Parathyroid adenoma (tissue), 2 donors: ENCODE results near the gene NR1H2.

ENCODE experiments used
- H2AFZ ChIP-seq: fragments of 300-600 bp; sonication (generic); one replicate; pipeline ENCODE4 v1.7.0; 2017; ENCODE audit warnings: antibody characterized with exemption, mild to moderate bottlenecking
- H3K27ac ChIP-seq: fragments of 300-600 bp; sonication (generic); one replicate; pipeline ENCODE4 v1.7.0; 2017
- H3K27me3 ChIP-seq: fragments of 300-600 bp; sonication (generic); one replicate; pipeline ENCODE4 v1.7.0; 2017; ENCODE audit warnings: low read length; ENCODE audit not compliant: control insufficient read depth, insufficient read depth
- H3K36me3 ChIP-seq: fragments of 300-600 bp; sonication (generic); one replicate; pipeline ENCODE4 v1.7.0; 2017; ENCODE audit warnings: low read length; ENCODE audit not compliant: control insufficient read depth, insufficient read depth
- H3K4me1 ChIP-seq: fragments of 300-600 bp; sonication (generic); one replicate; pipeline ENCODE4 v1.7.0; 2017; ENCODE audit warnings: control low read depth
- H3K4me2 ChIP-seq: fragments of 300-600 bp; sonication (generic); one replicate; pipeline ENCODE4 v1.7.0; 2017; ENCODE audit warnings: low read length
- H3K4me3 ChIP-seq: fragments of 300-600 bp; sonication (generic); one replicate; pipeline ENCODE4 v1.7.0; 2017; ENCODE audit warnings: low read depth, low read length
- H3K79me2 ChIP-seq: fragments of 300-600 bp; sonication (generic); one replicate; pipeline ENCODE4 v1.7.0; 2017; ENCODE audit warnings: control low read depth
- H3K9ac ChIP-seq: fragments of 300-600 bp; sonication (generic); one replicate; pipeline ENCODE4 v1.7.0; 2017; ENCODE audit warnings: mild to moderate bottlenecking
- H3K9me3 ChIP-seq: fragments of 300-600 bp; sonication (generic); one replicate; pipeline ENCODE4 v1.7.0; 2017; ENCODE audit warnings: low read length; ENCODE audit not compliant: control insufficient read depth
- TF ChIP-seq, protein P1 (sequence below): fragments of 300-600 bp; sonication (generic); IDR thresholded peaks from one replicate; pipeline ENCODE4 v1.7.0; 2017; ENCODE audit warnings: antibody characterized with exemption, mild to moderate bottlenecking
- donor health status: primary hyperparathyroidism.

Gene NR1H2

DNA sequence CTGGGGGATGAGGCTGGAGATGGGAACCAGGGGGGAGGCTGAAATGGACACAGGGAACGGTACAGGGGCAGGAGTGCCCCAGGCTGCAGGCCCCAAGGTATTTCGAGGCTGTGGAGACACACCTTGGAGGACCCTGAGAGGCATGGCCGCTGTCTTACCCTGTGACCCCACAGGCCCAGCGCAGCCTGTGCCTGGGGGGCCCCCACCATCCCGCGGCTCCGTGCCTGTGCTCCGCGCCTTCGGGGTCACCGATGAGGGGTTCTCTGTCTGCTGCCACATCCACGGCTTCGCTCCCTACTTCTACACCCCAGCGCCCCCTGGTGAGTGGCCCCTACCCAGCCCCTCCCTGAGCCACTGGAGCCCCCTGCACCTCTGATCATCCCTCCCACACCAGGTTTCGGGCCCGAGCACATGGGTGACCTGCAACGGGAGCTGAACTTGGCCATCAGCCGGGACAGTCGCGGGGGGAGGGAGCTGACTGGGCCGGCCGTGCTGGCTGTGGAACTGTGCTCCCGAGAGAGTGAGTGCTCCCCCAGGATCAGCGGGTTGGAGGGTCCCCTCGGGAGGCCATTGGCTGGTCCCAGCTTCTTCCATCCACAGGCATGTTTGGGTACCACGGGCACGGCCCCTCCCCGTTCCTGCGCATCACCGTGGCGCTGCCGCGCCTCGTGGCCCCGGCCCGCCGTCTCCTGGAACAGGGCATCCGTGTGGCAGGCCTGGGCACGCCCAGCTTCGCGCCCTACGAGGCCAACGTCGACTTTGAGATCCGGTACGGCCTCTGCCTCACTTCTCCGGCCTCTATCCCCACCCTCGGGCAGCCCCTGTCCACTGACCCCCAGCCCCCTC, 25.6 kb downstream of the NR1H2 start:
- no peaks in the 10 kb centered on the region for H3K36me3 ChIP-seq
- TF ChIP-seq, protein P1, sequence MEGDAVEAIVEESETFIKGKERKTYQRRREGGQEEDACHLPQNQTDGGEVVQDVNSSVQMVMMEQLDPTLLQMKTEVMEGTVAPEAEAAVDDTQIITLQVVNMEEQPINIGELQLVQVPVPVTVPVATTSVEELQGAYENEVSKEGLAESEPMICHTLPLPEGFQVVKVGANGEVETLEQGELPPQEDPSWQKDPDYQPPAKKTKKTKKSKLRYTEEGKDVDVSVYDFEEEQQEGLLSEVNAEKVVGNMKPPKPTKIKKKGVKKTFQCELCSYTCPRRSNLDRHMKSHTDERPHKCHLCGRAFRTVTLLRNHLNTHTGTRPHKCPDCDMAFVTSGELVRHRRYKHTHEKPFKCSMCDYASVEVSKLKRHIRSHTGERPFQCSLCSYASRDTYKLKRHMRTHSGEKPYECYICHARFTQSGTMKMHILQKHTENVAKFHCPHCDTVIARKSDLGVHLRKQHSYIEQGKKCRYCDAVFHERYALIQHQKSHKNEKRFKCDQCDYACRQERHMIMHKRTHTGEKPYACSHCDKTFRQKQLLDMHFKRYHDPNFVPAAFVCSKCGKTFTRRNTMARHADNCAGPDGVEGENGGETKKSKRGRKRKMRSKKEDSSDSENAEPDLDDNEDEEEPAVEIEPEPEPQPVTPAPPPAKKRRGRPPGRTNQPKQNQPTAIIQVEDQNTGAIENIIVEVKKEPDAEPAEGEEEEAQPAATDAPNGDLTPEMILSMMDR, result no peak
- H3K9ac ChIP-seq, result no peak overlapping the region
- H3K9me3 ChIP-seq, result no peaks in the 10 kb centered on the region
- H3K4me3 ChIP-seq, result no peak overlapping the region
- no peak overlapping the region for H3K4me2 ChIP-seq
- H3K79me2 ChIP-seq, result no peaks in the 10 kb centered on the region
- no peak overlapping the region for H2AFZ ChIP-seq
- H3K27me3 ChIP-seq, result no peaks in the 10 kb centered on the region
- no peak overlapping the region for H3K27ac ChIP-seq
- no peaks in the 10 kb centered on the region for H3K4me1 ChIP-seq

DNA sequence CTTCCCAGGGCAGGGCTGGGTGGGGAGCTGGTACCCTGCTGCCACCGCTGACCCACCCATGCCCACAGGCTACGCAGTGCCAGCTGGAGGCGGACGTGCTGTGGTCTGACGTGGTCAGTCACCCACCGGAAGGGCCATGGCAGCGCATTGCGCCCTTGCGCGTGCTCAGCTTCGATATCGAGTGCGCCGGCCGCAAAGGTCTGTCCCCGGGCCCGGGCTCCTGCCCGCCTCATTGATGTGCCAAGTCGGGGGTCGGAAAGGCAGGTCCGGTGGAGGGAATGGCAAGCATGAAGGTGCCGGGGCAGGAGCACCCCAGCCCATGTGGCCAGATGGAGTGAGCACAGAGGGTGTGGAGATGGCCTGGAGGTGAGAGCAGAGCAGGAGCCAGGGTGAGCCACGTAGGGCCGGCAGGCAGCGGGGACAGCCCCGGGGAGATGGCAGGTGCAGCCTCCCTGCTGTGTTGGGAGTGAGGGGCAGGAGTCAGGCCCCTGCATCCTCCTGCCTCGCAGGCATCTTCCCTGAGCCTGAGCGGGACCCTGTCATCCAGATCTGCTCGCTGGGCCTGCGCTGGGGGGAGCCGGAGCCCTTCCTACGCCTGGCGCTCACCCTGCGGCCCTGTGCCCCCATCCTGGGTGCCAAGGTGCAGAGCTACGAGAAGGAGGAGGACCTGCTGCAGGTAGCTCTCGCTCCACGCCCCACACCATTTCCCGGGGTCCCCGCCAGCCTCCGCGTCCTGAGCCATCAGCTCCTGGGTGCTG, 26.5 kb downstream of the NR1H2 start:
- no peaks in the 10 kb centered on the region for H3K27me3 ChIP-seq
- H3K4me2 ChIP-seq, result no peak overlapping the region
- H3K9me3 ChIP-seq, result no peaks in the 10 kb centered on the region
- TF ChIP-seq, protein P1, result no peak
- no peak overlapping the region for H3K27ac ChIP-seq
- no peaks in the 10 kb centered on the region for H3K36me3 ChIP-seq
- no peak overlapping the region for H2AFZ ChIP-seq
- no peak overlapping the region for H3K4me3 ChIP-seq
- no peak overlapping the region for H3K9ac ChIP-seq
- H3K4me1 ChIP-seq, result no peaks in the 10 kb centered on the region
- no peaks in the 10 kb centered on the region for H3K79me2 ChIP-seq

DNA sequence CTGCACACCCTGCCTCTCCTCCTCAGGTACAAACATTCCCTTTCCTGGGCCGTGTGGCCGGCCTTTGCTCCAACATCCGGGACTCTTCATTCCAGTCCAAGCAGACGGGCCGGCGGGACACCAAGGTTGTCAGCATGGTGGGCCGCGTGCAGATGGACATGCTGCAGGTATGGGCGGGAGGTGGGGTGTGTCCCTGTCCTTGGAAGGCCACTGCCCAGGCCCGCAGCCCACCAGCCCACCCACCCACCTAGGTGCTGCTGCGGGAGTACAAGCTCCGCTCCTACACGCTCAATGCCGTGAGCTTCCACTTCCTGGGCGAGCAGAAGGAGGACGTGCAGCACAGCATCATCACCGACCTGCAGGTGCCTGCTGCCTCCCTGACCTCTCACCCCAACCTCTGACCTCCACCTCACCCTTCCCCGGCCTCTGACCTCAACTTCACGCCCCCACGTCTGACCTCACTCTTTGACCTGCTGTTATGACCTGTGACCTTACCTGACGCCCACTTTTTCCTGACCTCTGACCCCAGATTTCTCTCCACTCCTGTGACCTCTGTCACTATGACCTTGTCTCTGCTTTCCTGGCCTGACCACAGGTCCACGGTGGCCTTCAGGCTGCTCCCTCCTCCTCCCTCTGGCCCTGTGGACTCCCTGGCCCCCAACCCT, 30.0 kb downstream of the NR1H2 start:
- Histone ChIP-seq H3K4me2 (no peak overlapping the region), H3K4me3 (no peak overlapping the region), H3K27ac (no peak overlapping the region), H3K9ac (no peak overlapping the region), H3K9me3 (no peaks in the 10 kb centered on the region), H3K36me3 (no peaks in the 10 kb centered on the region), H3K4me1 (no peaks in the 10 kb centered on the region), H2AFZ (no peak overlapping the region), H3K27me3 (no peaks in the 10 kb centered on the region), H3K79me2 (no peaks in the 10 kb centered on the region)
- TF ChIP-seq, protein P1, result no peak

DNA sequence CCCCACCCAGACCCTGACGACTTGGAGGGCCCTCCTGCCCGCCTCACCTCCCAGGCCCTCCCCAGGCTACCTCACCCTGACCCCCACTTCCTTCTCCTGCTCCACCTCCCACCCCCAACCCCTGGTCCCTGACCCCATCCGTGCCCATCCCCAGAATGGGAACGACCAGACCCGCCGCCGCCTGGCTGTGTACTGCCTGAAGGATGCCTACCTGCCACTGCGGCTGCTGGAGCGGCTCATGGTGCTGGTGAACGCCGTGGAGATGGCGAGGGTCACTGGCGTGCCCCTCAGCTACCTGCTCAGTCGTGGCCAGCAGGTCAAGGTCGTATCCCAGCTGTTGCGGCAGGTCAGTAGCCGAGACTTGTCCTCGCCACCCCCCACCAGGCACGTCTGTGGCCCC, 30.6 kb downstream of the NR1H2 start:
- Histone ChIP-seq H3K36me3 (no peaks in the 10 kb centered on the region), H3K4me1 (no peaks in the 10 kb centered on the region)

More for the DNA sequence above, 30.6 kb downstream of the NR1H2 start:
- TF ChIP-seq, protein P1, result no peak
- Histone ChIP-seq H3K4me2 (no peak overlapping the region), H2AFZ (no peak overlapping the region), H3K79me2 (no peaks in the 10 kb centered on the region), H3K9me3 (no peaks in the 10 kb centered on the region), H3K4me3 (no peak overlapping the region), H3K27ac (no peak overlapping the region), H3K27me3 (no peaks in the 10 kb centered on the region), H3K9ac (no peak overlapping the region)
